ENCODE measurements around the gene LYRM4.

GRCh38 chr6:5156627-5157026 lies 104.1 kb downstream of the LYRM4 start:
- TF ChIP-seq E2F1 (CRISPR knock-in tag; IDR thresholded peaks at IDR 0.05) = no peak
- no peak for TF ChIP-seq YBX1 (IDR thresholded peaks at IDR 0.05)
- TF ChIP-seq, protein P1, sequence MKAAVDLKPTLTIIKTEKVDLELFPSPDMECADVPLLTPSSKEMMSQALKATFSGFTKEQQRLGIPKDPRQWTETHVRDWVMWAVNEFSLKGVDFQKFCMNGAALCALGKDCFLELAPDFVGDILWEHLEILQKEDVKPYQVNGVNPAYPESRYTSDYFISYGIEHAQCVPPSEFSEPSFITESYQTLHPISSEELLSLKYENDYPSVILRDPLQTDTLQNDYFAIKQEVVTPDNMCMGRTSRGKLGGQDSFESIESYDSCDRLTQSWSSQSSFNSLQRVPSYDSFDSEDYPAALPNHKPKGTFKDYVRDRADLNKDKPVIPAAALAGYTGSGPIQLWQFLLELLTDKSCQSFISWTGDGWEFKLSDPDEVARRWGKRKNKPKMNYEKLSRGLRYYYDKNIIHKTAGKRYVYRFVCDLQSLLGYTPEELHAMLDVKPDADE (conservative IDR thresholded peaks at IDR 0.05; ENCODE audit: control insufficient read depth, low read depth, low read length) = no peak
- no peak for TF ChIP-seq ARHGAP35 (IDR thresholded peaks at IDR 0.05; ENCODE audit: partially characterized antibody)
- TF ChIP-seq, protein P2, sequence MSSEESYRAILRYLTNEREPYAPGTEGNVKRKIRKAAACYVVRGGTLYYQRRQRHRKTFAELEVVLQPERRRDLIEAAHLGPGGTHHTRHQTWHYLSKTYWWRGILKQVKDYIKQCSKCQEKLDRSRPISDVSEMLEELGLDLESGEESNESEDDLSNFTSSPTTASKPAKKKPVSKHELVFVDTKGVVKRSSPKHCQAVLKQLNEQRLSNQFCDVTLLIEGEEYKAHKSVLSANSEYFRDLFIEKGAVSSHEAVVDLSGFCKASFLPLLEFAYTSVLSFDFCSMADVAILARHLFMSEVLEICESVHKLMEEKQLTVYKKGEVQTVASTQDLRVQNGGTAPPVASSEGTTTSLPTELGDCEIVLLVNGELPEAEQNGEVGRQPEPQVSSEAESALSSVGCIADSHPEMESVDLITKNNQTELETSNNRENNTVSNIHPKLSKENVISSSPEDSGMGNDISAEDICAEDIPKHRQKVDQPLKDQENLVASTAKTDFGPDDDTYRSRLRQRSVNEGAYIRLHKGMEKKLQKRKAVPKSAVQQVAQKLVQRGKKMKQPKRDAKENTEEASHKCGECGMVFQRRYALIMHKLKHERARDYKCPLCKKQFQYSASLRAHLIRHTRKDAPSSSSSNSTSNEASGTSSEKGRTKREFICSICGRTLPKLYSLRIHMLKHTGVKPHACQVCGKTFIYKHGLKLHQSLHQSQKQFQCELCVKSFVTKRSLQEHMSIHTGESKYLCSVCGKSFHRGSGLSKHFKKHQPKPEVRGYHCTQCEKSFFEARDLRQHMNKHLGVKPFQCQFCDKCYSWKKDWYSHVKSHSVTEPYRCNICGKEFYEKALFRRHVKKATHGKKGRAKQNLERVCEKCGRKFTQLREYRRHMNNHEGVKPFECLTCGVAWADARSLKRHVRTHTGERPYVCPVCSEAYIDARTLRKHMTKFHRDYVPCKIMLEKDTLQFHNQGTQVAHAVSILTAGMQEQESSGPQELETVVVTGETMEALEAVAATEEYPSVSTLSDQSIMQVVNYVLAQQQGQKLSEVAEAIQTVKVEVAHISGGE (CRISPR knock-in tag; IDR thresholded peaks at IDR 0.05) = no peak
- no peak for TF ChIP-seq BHLHE40 (IDR thresholded peaks at IDR 0.05; ENCODE audit: low read length)
- TF ChIP-seq NFIC (IDR thresholded peaks at IDR 0.05) = no peak
- TF ChIP-seq TCF7L2 (IDR thresholded peaks at IDR 0.05; ENCODE audit: low read depth, low read length) = no peak
- TF ChIP-seq, protein P3, sequence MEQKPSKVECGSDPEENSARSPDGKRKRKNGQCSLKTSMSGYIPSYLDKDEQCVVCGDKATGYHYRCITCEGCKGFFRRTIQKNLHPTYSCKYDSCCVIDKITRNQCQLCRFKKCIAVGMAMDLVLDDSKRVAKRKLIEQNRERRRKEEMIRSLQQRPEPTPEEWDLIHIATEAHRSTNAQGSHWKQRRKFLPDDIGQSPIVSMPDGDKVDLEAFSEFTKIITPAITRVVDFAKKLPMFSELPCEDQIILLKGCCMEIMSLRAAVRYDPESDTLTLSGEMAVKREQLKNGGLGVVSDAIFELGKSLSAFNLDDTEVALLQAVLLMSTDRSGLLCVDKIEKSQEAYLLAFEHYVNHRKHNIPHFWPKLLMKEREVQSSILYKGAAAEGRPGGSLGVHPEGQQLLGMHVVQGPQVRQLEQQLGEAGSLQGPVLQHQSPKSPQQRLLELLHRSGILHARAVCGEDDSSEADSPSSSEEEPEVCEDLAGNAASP (IDR thresholded peaks at IDR 0.05) = no peak
- TF ChIP-seq, protein P4, sequence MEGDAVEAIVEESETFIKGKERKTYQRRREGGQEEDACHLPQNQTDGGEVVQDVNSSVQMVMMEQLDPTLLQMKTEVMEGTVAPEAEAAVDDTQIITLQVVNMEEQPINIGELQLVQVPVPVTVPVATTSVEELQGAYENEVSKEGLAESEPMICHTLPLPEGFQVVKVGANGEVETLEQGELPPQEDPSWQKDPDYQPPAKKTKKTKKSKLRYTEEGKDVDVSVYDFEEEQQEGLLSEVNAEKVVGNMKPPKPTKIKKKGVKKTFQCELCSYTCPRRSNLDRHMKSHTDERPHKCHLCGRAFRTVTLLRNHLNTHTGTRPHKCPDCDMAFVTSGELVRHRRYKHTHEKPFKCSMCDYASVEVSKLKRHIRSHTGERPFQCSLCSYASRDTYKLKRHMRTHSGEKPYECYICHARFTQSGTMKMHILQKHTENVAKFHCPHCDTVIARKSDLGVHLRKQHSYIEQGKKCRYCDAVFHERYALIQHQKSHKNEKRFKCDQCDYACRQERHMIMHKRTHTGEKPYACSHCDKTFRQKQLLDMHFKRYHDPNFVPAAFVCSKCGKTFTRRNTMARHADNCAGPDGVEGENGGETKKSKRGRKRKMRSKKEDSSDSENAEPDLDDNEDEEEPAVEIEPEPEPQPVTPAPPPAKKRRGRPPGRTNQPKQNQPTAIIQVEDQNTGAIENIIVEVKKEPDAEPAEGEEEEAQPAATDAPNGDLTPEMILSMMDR (IDR thresholded peaks at IDR 0.05 in 2 of 3, conservative IDR thresholded peaks at IDR 0.05 in 1 of 3; ENCODE audit: insufficient read depth in 2 of 3, low read depth in 1 of 3, low read length in 3 of 3) = no peak
- TF ChIP-seq ZFX (CRISPR knock-in tag; IDR thresholded peaks at IDR 0.05) = no peak
- TF ChIP-seq, protein P5, sequence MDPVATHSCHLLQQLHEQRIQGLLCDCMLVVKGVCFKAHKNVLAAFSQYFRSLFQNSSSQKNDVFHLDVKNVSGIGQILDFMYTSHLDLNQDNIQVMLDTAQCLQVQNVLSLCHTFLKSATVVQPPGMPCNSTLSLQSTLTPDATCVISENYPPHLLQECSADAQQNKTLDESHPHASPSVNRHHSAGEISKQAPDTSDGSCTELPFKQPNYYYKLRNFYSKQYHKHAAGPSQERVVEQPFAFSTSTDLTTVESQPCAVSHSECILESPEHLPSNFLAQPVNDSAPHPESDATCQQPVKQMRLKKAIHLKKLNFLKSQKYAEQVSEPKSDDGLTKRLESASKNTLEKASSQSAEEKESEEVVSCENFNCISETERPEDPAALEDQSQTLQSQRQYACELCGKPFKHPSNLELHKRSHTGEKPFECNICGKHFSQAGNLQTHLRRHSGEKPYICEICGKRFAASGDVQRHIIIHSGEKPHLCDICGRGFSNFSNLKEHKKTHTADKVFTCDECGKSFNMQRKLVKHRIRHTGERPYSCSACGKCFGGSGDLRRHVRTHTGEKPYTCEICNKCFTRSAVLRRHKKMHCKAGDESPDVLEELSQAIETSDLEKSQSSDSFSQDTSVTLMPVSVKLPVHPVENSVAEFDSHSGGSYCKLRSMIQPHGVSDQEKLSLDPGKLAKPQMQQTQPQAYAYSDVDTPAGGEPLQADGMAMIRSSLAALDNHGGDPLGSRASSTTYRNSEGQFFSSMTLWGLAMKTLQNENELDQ (CRISPR knock-in tag; IDR thresholded peaks at IDR 0.05; ENCODE audit: borderline replicate concordance) = no peak

All from K562 (cell line).